H1 (cell line): ENCODE results near the gene RNF151. TPM values are rescaled to one million over a fixed set of nuclear protein-coding genes. Genes with fewer than 3 reads are reported as not detected.

ENCODE experiments used
- CTCF ChIA-PET: fragments of 300-600 bp; sonication (Branson Sonifier 250); formaldehyde crosslinking; loops from one replicate; lab custom pipeline; 2021; ENCODE audit not compliant: partially characterized antibody; lab: Charles Lee
- POLR2A ChIA-PET: fragments of 300-600 bp; sonication (Branson Sonifier 250); formaldehyde crosslinking; loops from one replicate; lab custom pipeline; 2021; ENCODE audit warnings: inconsistent platforms; ENCODE audit not compliant: partially characterized antibody; lab: Charles Lee
- DNase-seq, 2 experiments: peaks; one replicate each; pipeline versions ENCODE4 v3.0.0 to v3.0.0-alpha.2; 2010 to 2022; ENCODE audit warnings: low spot score in 2 of 2, low read depth in 1 of 2, mixed read lengths in 1 of 2
- FAIRE-seq: peaks from 2 replicates; lab custom pipeline; 2011; peaks lifted over from hg19 to GRCh38; lab: Jason Lieb, UNC
- H2AFZ ChIP-seq: 2 replicates; pipeline ENCODE4 v1.8.1; 2012; ENCODE audit warnings: low read length, inconsistent platforms
- H2AK5ac ChIP-seq: 2 replicates; pipeline ENCODE4 v1.6.1; 2013; ENCODE audit warnings: low read depth, low read length
- H2BK120ac ChIP-seq: replicated peaks from 2 replicates; pipeline ENCODE3; 2013; ENCODE audit warnings: low read depth, low read length, inconsistent platforms
- H2BK12ac ChIP-seq: 2 replicates; pipeline ENCODE4 v1.6.1; 2013; ENCODE audit warnings: low read depth, low read length
- H2BK15ac ChIP-seq: 2 replicates; pipeline ENCODE4 v1.6.1; 2013; ENCODE audit warnings: low read length
- H2BK20ac ChIP-seq: 2 replicates; pipeline ENCODE4 v1.6.1; 2013; ENCODE audit warnings: low read length
- H2BK5ac ChIP-seq: 2 replicates; pipeline ENCODE4 v1.6.1; 2013; ENCODE audit warnings: low read depth, low read length
- H3K14ac ChIP-seq: 2 replicates; pipeline ENCODE4 v1.6.1; 2013; ENCODE audit warnings: inconsistent platforms; ENCODE audit not compliant: insufficient read length
- H3K18ac ChIP-seq: 2 replicates; pipeline ENCODE4 v1.6.1; 2013; ENCODE audit warnings: low read length; ENCODE audit errors: extremely low read depth
- H3K23ac ChIP-seq: 2 replicates; pipeline ENCODE4 v1.6.1; 2013; ENCODE audit warnings: inconsistent platforms; ENCODE audit not compliant: insufficient read length
- H3K23me2 ChIP-seq: 2 replicates; pipeline ENCODE4 v1.6.1; 2013; ENCODE audit warnings: low read depth, low read length
- H3K27ac ChIP-seq: 2 replicates; pipeline ENCODE4 v1.6.1; 2011; ENCODE audit warnings: low read depth, low read length, inconsistent platforms
- H3K27me3 ChIP-seq, 4 experiments: replicated peaks in 1 of 4; 1 replicate in 1 of 4; 2 replicates in 3 of 4; pipeline versions ENCODE4 v1.6.1 to v1.8.1; 2011 to 2013; ENCODE audit warnings: low read length in 3 of 4, mild to moderate bottlenecking in 3 of 4, inconsistent platforms in 2 of 4, mixed read lengths in 2 of 4, moderate library complexity in 1 of 4; ENCODE audit not compliant: control insufficient read depth in 3 of 4, insufficient read depth in 3 of 4; ENCODE audit errors: extremely low read depth in 1 of 4
- H3K36me3 ChIP-seq, 4 experiments: 2 replicates each; pipeline versions ENCODE4 v1.6.1 to v1.8.1; 2011 to 2013; ENCODE audit warnings: mild to moderate bottlenecking in 4 of 4, low read length in 3 of 4, moderate library complexity in 2 of 4, control low read depth in 1 of 4, inconsistent platforms in 1 of 4; ENCODE audit not compliant: insufficient read depth in 4 of 4, control insufficient read depth in 2 of 4
- H3K4ac ChIP-seq: replicated peaks from 2 replicates; pipeline ENCODE3; 2013; ENCODE audit warnings: low read length, low read depth, mixed read lengths, inconsistent platforms; ENCODE audit not compliant: insufficient read length
- H3K4me1 ChIP-seq, 4 experiments: replicated peaks in 1 of 4; 1 replicate in 1 of 4; 2 replicates in 3 of 4; pipeline versions ENCODE4 v1.6.1 to v1.8.1; 2011 to 2013; ENCODE audit warnings: low read length in 3 of 4, inconsistent platforms in 2 of 4, mixed read lengths in 1 of 4; ENCODE audit not compliant: insufficient read depth in 4 of 4, control insufficient read depth in 3 of 4
- H3K4me2 ChIP-seq, 2 experiments: 2 replicates each; pipeline versions ENCODE4 v1.6.1 to v1.8.1; 2011 to 2013; ENCODE audit warnings: low read depth in 2 of 2, low read length in 2 of 2, control low read depth in 1 of 2, inconsistent platforms in 1 of 2, mild to moderate bottlenecking in 1 of 2; ENCODE audit not compliant: insufficient read depth in 1 of 2
- H3K4me3 ChIP-seq, 4 experiments: fragments of 200-600, 300-600 bp in 1 of 4; sonication (generic), shearing (Covaris generic), sonication (Bioruptor Twin) in 1 of 4; 2 replicates each; pipeline versions ENCODE4 v1.5.1 to v1.8.1; 2011 to 2016; ENCODE audit warnings: low read length in 4 of 4, low read depth in 3 of 4, control low read depth in 2 of 4, inconsistent platforms in 2 of 4, mild to moderate bottlenecking in 2 of 4, mixed read lengths in 1 of 4, moderate library complexity in 1 of 4; ENCODE audit not compliant: insufficient read depth in 2 of 4; ENCODE audit errors: extremely low read depth in 1 of 4
- H3K56ac ChIP-seq: replicated peaks from 2 replicates; pipeline ENCODE3; 2013; ENCODE audit warnings: low read depth, mild to moderate bottlenecking, mixed read lengths, low read length, inconsistent platforms; ENCODE audit not compliant: insufficient read length
- H3K79me1 ChIP-seq: 2 replicates; pipeline ENCODE4 v1.6.1; 2013; ENCODE audit warnings: low read depth, low read length, control low read depth
- H3K79me2 ChIP-seq, 2 experiments: 2 replicates each; pipeline versions ENCODE4 v1.6.1 to v1.8.1; 2012 to 2013; ENCODE audit warnings: low read length in 2 of 2, mild to moderate bottlenecking in 2 of 2, inconsistent platforms in 1 of 2; ENCODE audit not compliant: insufficient read depth in 2 of 2, control insufficient read depth in 1 of 2
- H3K9ac ChIP-seq, 4 experiments: replicated peaks in 1 of 4; 1 replicate in 1 of 4; 2 replicates in 3 of 4; pipeline versions ENCODE4 v1.6.1 to v1.8.1; 2011 to 2013; ENCODE audit warnings: low read depth in 3 of 4, low read length in 3 of 4, control low read depth in 2 of 4, mild to moderate bottlenecking in 2 of 4, moderate library complexity in 2 of 4, inconsistent platforms in 1 of 4; ENCODE audit errors: extremely low read depth in 1 of 4
- H3K9me3 ChIP-seq, 2 experiments: 2 replicates each; pipeline versions ENCODE4 v1.6.1 to v1.8.1; 2012 to 2013; ENCODE audit warnings: mild to moderate bottlenecking in 2 of 2, moderate library complexity in 2 of 2, control low read depth in 1 of 2, inconsistent platforms in 1 of 2, low read depth in 1 of 2, low read length in 1 of 2, mixed read lengths in 1 of 2; ENCODE audit not compliant: insufficient read depth in 2 of 2
- H4K20me1 ChIP-seq, 2 experiments: replicated peaks in 1 of 2; 2 replicates each; pipeline versions ENCODE3 to v1.8.1; 2011 to 2013; ENCODE audit warnings: inconsistent platforms in 2 of 2, low read length in 2 of 2, mild to moderate bottlenecking in 1 of 2; ENCODE audit not compliant: insufficient read depth in 2 of 2, control insufficient read depth in 1 of 2
- H4K5ac ChIP-seq: 2 replicates; pipeline ENCODE4 v1.6.1; 2013; ENCODE audit warnings: low read length, low read depth, mixed read lengths, inconsistent platforms; ENCODE audit not compliant: insufficient read length
- H4K8ac ChIP-seq: 2 replicates; pipeline ENCODE4 v1.8.0; 2013; ENCODE audit warnings: mild to moderate bottlenecking, moderate library complexity, low read length, inconsistent platforms; ENCODE audit not compliant: insufficient read depth; ENCODE audit errors: extremely low read depth
- H4K91ac ChIP-seq: replicated peaks from 2 replicates; pipeline ENCODE3; 2013; ENCODE audit warnings: low read length, mixed read lengths, inconsistent platforms; ENCODE audit not compliant: insufficient read length
- GABPA ChIP-seq: IDR thresholded peaks from 2 replicates; pipeline ENCODE4 v1.6.1; 2011; ENCODE audit warnings: mild to moderate bottlenecking, low read length, moderate library complexity, borderline replicate concordance; ENCODE audit not compliant: insufficient read depth
- GTF2F1 ChIP-seq: IDR thresholded peaks from 2 replicates; pipeline ENCODE4 v1.6.1; 2012; ENCODE audit warnings: low read depth, low read length, improper control_type of control experiment, borderline replicate concordance
- KDM4A ChIP-seq: IDR thresholded peaks from one replicate; pipeline ENCODE4 v1.7.1; 2012; ENCODE audit warnings: low read depth, mild to moderate bottlenecking, moderate library complexity, low read length, inconsistent platforms; ENCODE audit not compliant: severe bottlenecking
- POLR2AphosphoS5 ChIP-seq: IDR thresholded peaks from 2 replicates; pipeline ENCODE4 v1.6.1; 2011; ENCODE audit warnings: low read depth, low read length
- RBBP5 ChIP-seq: IDR thresholded peaks from 2 replicates; pipeline ENCODE4 v1.7.1; 2012; ENCODE audit warnings: low read depth, mild to moderate bottlenecking, inconsistent platforms, low read length, moderate library complexity, borderline replicate concordance
- SAP30 ChIP-seq: fragments of 300-600 bp; sonication (generic); IDR thresholded peaks from 2 replicates; pipeline ENCODE4 v1.7.1; 2012; ENCODE audit warnings: low read length, moderate library complexity, mild to moderate bottlenecking, inconsistent platforms; ENCODE audit not compliant: insufficient read depth, insufficient replicate concordance
- SIRT6 ChIP-seq: IDR thresholded peaks from one replicate; pipeline ENCODE4 v1.7.1; 2012; ENCODE audit warnings: low read length, inconsistent platforms
- WGBS, 2 experiments: shearing (Covaris generic) in 1 of 2; methylation state at CpG; one replicate each; pipeline versions ENCODE4 v1.1.6 to v1.1.7; 2013 to 2015; ENCODE audit warnings: low lambda C conversion rate in 2 of 2, mixed read lengths in 2 of 2, inconsistent platforms in 1 of 2, low coverage in 1 of 2, missing lambda C conversion rate in 1 of 2; ENCODE audit not compliant: insufficient replicate concordance in 2 of 2, insufficient coverage in 1 of 2, insufficient read length in 1 of 2; ENCODE audit errors: extremely low coverage in 1 of 2, missing lambda C conversion rate in 1 of 2; 5-methylcytosine and 5-hydroxymethylcytosine counted together
- polyA plus RNA-seq, 7 experiments: library from polyadenylated mRNA; depleted of rRNA in 3 of 7; stranded (reverse) in 5 of 7; unstranded in 2 of 7; fragments of >200 nt in 5 of 7; fragments of 200-250 nt in 2 of 7; gene quantifications; 1 replicate in 5 of 7; 2 replicates in 1 of 7; 4 replicates in 1 of 7; pipeline versions ENCODE4 v1.2.1 to v1.2.3, GENCODE V29; 2011 to 2013; ENCODE audit warnings: missing spikeins in 2 of 7, mixed read lengths in 2 of 7
- total RNA-seq: library from RNA; stranded (reverse); fragmentation: NEBNext Ultra II Directional; extraction: Animal tissue kit (Norgen Biotek cat#: 25700); gene quantifications from 2 replicates; pipeline ENCODE4 v1.2.1, GENCODE V29; 2021
- TF ChIP-seq, protein P1 (sequence below): IDR thresholded peaks from 2 replicates; pipeline ENCODE4 v1.6.1; 2012; ENCODE audit warnings: inconsistent platforms
- TF ChIP-seq, protein P2 (sequence below): IDR thresholded peaks from 2 replicates; pipeline ENCODE4 v1.6.1; 2012; ENCODE audit warnings: inconsistent platforms

RNF151 gene
- total and polyA plus RNA-seq, 2 of the 8 experiments (the other 6 are each of a cell fraction or from before 2014, with no cell fraction given) = not detected

DNA sequence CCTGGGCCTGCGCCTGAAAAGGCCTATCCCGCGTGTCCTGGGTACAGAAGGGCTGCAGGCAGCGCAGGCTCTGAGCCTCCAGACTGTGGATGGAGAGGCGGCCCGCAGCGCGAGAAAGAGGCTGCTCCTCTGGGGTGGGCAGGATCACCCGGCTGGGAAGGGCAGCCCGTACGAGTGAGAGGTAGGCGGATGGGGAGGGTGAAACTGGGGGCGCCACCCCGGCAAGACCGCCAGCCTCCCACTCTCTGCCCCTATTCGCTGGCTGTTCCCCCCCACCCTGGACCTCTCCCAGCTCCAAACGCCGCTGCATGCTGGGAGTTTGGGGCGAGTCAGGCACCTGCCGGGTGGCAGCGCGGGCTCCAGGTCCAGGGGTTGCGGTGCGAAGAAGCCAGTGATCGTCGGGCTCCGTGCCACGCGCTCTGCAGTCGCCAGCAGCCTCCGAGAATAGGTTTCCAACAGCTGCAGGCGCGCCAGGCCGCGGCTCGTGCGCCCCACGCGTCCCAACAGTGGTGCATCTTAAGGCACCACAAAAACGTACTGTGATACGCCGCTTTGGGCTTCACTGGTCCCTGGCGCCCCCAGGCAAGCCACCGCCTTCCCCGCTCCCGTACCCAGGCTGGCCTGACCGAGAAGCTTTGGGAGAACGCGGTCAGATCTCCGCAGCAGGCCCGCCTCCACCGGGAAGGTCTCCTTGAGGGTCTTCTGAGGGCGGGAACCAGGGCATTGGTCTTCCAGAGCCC lies 13.5 kb downstream of the RNF151 start:
- H3K23me2 ChIP-seq = peaks cover 26% of the 10 kb centered on the region
- no peaks in the 10 kb centered on the region for H3K9me3 ChIP-seq
- H4K5ac ChIP-seq = peak overlapping the region; percentile 64
- H3K18ac ChIP-seq = peak overlapping the region; percentile 32
- H3K79me1 ChIP-seq = no peaks in the 10 kb centered on the region
- H3K4me3 ChIP-seq = peak overlapping the region; percentile 31 to 61 (median 38)
- H3K27me3 ChIP-seq = peaks cover 8 to 40% (median 39%) of the 10 kb centered on the region in 4 experiments; a peak in 6 of 7 replicates
- CTCF ChIA-PET = interaction anchor here (0.7 to 1.7 kb wide), 3 partner anchors 15 to 160 kb away, joined by 3 to 5 read pairs (median 4); partner anchors contain the start of gene RPS2
- FAIRE-seq (no peak), DNase-seq (peak in 1 of 2 experiments; percentile 80)
- peak overlapping the region; percentile 55 for H4K91ac ChIP-seq
- no peak overlapping the region for H3K27ac ChIP-seq
- 0 out of 2 replicates have a peak overlapping the region, but pooled peaks have one; percentile 60 for H2BK12ac ChIP-seq
- H3K23ac ChIP-seq = no peak overlapping the region
- POLR2A ChIA-PET = interaction anchor here (0.8 to 28.2 kb wide), 12 partner anchors 11 to 197 kb away, joined by 3 to 736 read pairs (median 4); partner anchors contain the start of genes NDUFB10, NUBP2, RAB26 and RNF151
- H3K9ac ChIP-seq = peak overlapping the region in 1 of 4 experiments; percentile 22; a peak in 1 of 7 replicates
- H2BK120ac ChIP-seq = no peak overlapping the region
- H3K4ac ChIP-seq = peak overlapping the region; percentile 78
- H4K8ac ChIP-seq = peak overlapping the region; percentile 83
- no peak overlapping the region for H3K14ac ChIP-seq
- no peak overlapping the region for H3K56ac ChIP-seq
- peak overlapping the region; percentile 60; the same call in 1 of the 2 replicates for H2BK5ac ChIP-seq
- H4K20me1 ChIP-seq = peaks cover 2 to 14% of the 10 kb centered on the region in 2 experiments
- 12% methylated on average over 47 of the region's 53 CpGs; no CpG with 5 or more reads in 1 of the 2 experiments for WGBS, 2 experiments
- no peak overlapping the region for H2AK5ac ChIP-seq
- H3K4me1 ChIP-seq = peaks cover 3 to 34% (median 27%) of the 10 kb centered on the region in 4 experiments
- peaks cover 10 to 26% (median 15%) of the 10 kb centered on the region in 4 experiments; a peak in 7 of 8 replicates for H3K36me3 ChIP-seq
- H2BK15ac ChIP-seq = no peak overlapping the region
- H3K4me2 ChIP-seq = peak overlapping the region; percentile 87 to 91
- no peak overlapping the region for H2BK20ac ChIP-seq
- no peak overlapping the region for H2AFZ ChIP-seq
- peaks cover 0 to 8% of the 10 kb centered on the region in 2 experiments; a peak in 1 of 4 replicates for H3K79me2 ChIP-seq
- TF ChIP-seq SAP30 = no peak
- TF ChIP-seq RBBP5 = peak; percentile 17; the same call in 1 of the 2 replicates
- 0 out of 2 replicates have a peak, but pooled peaks have one; percentile 30 for TF ChIP-seq POLR2AphosphoS5
- TF ChIP-seq KDM4A = peak; percentile 12
- no peak for TF ChIP-seq SIRT6
- TF ChIP-seq GTF2F1 = no peak
- TF ChIP-seq, protein P1, sequence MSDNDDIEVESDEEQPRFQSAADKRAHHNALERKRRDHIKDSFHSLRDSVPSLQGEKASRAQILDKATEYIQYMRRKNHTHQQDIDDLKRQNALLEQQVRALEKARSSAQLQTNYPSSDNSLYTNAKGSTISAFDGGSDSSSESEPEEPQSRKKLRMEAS = peak; percentile 80
- TF ChIP-seq, protein P2, sequence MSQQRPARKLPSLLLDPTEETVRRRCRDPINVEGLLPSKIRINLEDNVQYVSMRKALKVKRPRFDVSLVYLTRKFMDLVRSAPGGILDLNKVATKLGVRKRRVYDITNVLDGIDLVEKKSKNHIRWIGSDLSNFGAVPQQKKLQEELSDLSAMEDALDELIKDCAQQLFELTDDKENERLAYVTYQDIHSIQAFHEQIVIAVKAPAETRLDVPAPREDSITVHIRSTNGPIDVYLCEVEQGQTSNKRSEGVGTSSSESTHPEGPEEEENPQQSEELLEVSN = peak; percentile 89
- TF ChIP-seq GABPA = 0 out of 2 replicates have a peak, but pooled peaks have one; percentile 18
